ENCODE data around the gene MINDY4.

GRCh38 chr7:30923009-30923773, 152.0 kb downstream of the MINDY4 start:
- TF ChIP-seq CTCF (conservative IDR thresholded peaks at IDR 0.05; ENCODE audit: low read depth, low read length) (no peak), ELK1 (IDR thresholded peaks at IDR 0.05; ENCODE audit: borderline replicate concordance, low read depth, low read length) (no peak), POLR2A (IDR thresholded peaks at IDR 0.05; ENCODE audit: low read depth, low read length) (no peak), CHD1 (IDR thresholded peaks at IDR 0.05; ENCODE audit: low read depth, low read length) (no peak), MAFK (IDR thresholded peaks at IDR 0.05; ENCODE audit: low read depth, low read length) (no peak), SMC3 (IDR thresholded peaks at IDR 0.05; ENCODE audit: low read depth, low read length) (no peak)

All from IMR-90 (cell line).